Panc1 (cell line): ENCODE results near the gene STMP1.

Experiments used
- POLR2AphosphoS5 ChIP-seq: IDR thresholded peaks from 2 replicates; pipeline ENCODE4 v1.6.1; 2012; ENCODE audit warnings: mild to moderate bottlenecking, low read depth, low read length, moderate library complexity
- TF ChIP-seq, protein P1 (sequence below): fragments of 450-650 bp; IDR thresholded peaks from 2 replicates; pipeline ENCODE4 v1.5.1; 2017; ENCODE audit warnings: mild to moderate bottlenecking

DNA sequence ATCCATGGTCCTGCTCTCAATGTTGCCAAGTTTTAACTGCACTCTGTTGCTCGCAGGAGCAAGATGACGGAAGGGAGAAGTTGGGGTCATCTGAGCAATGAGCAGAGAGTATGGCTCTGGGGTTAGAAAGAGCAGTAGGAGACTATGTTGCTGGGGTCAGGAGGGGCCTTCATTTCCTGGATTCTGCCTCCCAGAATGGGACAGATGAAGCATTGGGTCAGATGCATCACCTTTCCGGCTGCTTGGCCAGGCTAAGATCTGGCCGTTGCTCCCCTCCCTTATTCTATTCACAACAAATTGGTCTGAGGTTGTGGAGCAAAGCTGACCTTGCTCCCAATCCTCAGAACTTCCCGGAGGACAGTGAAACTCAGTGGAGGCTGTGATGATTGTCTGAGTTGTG is 22.4 kb downstream of the STMP1 start:
- TF ChIP-seq, protein P1, sequence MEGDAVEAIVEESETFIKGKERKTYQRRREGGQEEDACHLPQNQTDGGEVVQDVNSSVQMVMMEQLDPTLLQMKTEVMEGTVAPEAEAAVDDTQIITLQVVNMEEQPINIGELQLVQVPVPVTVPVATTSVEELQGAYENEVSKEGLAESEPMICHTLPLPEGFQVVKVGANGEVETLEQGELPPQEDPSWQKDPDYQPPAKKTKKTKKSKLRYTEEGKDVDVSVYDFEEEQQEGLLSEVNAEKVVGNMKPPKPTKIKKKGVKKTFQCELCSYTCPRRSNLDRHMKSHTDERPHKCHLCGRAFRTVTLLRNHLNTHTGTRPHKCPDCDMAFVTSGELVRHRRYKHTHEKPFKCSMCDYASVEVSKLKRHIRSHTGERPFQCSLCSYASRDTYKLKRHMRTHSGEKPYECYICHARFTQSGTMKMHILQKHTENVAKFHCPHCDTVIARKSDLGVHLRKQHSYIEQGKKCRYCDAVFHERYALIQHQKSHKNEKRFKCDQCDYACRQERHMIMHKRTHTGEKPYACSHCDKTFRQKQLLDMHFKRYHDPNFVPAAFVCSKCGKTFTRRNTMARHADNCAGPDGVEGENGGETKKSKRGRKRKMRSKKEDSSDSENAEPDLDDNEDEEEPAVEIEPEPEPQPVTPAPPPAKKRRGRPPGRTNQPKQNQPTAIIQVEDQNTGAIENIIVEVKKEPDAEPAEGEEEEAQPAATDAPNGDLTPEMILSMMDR, result no peak
- no peak for TF ChIP-seq POLR2AphosphoS5
